Activated CD4-positive, alpha-beta T cell treated with anti-CD3 and anti-CD28 coated beads for 48 hours (primary cell): ENCODE measurements around the gene FBXL15.

Experiments
- DNase-seq: peaks from one replicate; pipeline ENCODE4 v3.0.0-alpha.2; 2020

The FBXL15 gene

DNA sequence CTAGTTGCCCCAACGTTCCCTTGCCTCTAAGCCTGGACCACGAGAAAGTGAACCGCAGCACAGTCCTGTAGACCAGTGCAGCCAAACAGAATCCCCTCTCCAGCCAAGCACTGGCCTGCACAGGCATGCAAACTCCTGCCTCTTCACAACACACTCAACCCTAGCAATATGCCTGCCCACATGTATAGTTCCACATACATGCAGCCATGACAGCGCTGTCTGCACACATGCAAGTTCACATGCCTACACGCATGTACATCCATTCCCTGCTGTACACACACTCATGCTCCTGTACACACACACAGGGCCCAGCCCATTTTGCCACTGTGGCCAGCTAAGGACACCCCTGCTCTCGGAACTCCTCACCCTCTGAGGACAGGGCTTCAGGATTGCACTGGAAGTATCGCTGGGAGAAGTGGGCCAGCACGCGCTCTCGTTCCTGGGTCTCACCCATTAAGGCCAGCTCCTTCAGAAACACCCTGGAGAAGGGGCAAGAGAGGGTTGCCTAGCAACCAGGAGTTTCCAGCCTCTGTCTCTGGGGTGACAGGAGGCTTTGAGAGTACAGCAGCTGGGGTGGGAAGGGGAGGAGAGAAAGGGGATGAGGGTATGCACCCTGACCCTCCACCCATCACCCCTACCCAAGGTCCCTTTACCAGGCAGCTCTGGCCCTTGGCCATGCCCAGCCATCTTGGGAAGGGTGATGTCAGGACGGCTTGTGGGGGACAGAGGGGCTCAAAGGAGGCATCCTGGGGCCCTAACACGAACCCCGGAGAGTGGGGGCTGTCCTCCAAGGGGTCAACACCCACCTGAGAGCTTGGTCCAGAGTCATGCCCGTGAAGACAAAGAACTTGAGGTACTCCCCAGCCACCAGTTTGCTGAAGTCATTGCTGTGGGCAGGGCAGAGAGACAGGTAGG is 9.0 kb upstream of the FBXL15 start:
- DNase-seq = no peak

DNA sequence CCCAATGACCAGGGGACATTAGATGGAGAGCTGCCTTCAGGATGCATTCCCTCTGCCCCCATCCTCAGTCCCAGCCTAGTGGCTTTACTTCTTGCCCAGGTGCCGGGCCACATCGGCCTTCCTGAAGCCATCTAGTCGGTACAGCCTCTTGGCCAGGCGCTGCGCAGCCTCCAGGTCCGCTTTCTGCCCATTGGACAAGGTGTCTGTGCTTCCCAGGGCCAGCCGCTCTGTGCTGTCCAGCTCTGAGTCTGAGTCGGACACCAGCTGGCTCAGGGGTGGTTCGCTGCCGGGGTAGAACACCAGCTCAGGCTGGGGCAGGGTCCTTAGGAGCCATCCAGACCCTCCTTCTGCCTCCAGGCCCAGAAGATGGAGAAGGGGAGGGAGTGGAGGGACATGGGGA is 8.3 kb upstream of the FBXL15 start:
- no peak for DNase-seq

DNA sequence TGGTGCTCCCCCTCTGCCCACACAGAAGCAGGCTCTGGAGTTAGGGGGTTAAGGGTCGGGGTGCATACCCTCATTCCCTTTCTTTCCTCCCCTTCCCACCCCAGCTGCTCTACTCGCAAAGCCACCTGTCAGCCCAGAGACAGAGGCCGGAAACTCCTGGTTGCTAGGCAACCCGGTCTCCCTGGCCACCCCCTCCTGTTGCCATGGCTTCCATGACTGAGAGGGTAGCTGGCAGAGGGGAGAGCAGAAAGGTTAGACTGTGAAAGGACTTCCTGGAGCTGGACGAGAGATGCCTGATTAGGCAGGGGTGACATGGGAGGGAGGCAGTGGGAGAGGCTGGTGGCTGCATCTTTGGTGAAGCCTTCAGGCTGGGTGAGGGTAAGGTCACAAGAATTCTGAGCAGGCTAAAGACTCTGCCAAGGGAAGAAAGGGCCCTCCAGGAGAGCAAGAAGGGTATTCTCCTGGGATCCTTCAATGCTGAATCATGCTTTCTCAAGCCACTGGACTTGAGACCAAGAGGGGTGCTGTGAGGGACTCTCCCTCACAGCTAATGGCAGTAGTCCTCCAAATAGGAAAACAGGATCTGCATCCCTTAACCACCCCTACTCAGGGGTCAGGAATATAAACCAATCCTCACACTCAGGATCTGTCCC is 7.5 kb upstream of the FBXL15 start:
- DNase-seq = peak; percentile 63

DNA sequence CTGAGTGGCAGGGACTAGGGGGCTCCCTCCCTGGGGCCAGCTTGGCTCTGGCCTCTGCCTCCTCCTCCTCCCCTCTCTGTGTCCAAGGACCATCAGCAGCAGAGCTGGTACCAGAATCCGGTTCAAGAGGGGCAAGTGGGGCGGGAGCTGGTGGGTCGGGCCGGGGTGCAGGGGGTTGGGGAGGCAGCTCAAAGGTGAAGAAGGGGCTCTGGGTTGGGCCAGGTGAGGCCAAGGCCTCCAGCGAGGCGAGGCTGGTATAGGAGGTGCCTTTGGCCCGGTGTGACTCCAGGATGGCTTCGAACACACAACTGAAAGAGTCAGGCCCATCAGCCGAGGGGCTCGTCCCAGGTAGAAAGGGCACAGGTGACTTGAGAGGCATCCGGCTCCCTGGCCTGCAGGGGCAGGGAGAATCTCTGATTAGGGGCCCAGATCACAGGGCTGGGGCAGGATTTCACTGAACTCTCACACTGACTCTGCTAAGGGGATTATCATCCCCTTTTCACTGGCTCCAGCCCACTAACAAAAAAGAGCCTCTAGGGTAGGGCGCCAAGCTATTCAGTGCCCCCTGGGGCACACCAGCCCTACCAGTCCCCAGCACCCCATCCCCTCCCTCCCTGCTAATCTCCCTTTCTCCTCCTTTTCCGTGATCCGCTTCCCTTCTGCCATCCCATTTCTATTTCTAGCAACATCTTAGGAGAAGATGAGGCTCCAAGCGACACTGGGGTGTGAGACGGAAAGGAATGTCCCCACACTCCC is 6.7 kb upstream of the FBXL15 start:
- no peak for DNase-seq

DNA sequence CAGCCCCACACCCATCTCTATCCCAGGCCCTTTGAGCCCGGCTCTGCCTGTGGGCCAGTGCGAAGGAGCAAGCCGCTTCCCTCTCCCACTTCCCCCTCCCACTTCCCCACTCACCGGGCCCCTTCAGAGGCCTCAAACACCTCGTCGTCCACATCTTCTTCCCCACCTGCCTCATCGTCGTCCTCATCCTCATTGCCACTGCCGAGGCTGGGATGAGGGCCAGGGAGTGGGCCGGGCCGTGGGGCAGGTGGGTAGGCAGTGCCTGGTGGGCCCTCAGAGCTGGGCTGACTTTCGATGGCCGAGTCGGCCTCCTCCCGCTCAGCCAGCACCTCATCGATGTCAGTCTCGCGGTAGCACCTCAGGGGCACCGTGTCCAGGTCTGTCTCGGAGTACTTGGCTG is 5.9 kb upstream of the FBXL15 start:
- DNase-seq = no peak

DNA sequence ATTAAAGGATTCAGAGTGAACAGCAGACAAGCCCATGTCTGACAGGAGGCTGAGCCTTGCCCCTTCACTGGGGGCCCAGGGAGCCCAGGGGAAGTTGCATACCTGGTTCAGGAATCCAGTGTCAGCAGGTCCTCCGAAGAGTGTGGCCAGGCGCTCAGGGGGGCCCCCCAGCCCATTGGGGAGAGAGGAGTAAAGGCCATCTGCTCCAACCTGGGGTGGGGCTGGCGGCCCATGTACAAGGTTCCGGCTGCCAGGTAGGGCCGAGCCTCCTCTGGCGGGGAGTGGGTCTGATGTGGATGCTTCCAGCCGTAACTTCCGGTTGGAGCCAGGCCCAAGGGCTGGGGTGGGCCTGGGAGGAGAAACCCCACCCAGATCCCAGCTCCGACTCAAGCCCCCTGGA is 4.4 kb upstream of the FBXL15 start:
- no peak for DNase-seq

DNA sequence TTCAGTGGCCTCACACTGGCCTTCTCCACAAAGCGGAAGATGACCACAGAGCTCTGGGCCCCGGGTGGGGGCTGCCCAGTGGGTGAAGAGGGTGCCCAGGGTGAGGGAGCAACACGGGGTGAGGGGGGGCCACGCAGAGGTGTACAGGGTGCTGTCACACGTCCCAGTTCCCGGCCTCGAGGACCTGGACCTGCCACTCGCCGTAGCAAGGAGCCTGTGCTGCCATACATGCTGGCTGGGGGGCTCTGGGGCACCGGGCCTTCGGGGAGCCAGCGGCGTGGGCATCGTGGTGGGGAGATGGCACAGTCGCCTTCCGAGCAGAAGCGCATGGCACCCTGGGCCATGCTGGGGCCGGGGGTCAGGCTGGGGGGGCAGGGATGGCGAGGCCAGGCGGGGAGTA is 3.9 kb upstream of the FBXL15 start:
- DNase-seq = no peak

DNA sequence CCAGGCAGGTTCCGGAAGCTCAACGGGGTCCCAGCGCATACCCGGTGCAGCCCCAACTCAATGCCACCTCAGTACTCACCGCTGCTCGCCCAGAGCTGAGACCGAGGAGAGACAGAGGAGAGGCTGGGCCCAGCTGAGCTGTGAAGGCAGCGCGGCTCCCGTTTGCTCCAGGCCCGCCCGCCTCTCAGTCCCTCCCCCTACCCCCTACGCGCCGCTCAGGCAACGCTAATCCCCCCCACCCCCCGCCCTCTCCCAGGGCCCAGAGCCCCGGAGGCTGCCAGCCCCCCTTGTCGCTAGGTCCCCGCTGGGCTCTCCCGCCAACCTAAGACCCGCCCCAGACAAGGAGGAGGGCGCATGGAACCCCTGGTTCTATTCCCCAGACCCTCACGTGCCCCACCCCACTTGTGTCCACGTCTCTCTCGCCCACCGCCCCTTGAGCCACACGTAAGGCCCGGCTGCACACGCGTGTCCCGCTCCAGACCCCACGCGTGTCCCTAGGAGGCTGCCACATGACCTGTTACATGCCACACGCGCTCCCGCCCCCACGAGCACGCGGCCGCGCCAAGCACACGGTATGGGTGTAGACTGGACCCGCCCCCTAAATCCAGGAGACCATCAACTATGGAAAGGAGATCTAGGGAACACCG is 1.9 kb upstream of the FBXL15 start, which contains the start of gene PSD:
PSD (minus strand) TSS at position 164 of the 647 bp plus-strand sequence. CDS start 1,747 bp downstream, outside the sequence.
- DNase-seq = no peak

DNA sequence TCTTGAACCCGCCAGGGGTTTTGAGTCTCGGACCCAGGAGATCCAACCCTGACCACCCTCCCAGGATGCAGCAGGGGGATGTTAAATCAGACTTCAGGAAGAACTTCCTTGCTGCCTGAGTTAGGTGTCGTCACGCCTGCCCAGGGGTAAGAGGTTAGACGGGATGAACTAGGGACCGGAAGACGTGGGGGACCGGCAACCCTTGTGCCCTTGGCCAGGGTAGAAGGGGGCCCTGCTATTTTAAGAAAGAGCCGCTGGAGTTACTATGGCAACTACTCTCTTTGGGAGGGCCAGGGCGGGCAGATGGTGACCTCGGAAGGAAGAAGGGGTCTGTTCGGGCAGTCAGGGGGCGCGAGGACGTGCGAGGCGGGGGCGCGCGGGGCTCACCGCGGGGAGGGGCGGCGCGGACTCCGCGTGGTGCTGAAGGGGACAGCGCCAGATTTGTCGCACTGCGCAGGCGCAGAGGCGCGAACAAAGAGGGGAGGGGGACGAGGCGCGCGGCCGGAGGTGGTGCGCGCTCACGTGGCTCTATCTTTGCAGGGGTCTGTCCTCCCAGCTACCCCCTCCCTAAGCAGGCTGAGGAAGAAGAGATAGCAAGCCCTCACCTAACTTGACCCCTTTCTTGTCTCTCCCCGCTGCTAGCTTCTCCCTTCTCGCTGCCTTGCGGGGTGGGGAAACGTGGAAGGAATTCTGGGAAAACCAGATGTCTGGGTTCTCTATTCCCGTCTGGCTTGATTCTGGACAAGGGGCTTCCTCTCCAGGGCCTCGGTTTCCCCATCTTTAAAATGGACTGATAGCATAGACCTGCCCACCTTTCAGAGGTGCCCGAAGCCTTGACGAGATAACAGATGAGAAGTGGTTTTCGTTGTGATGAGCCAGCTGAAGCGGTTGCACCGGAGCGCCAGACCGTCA is 1.1 kb upstream of the FBXL15 start:
- peak; percentile 76 for DNase-seq

DNA sequence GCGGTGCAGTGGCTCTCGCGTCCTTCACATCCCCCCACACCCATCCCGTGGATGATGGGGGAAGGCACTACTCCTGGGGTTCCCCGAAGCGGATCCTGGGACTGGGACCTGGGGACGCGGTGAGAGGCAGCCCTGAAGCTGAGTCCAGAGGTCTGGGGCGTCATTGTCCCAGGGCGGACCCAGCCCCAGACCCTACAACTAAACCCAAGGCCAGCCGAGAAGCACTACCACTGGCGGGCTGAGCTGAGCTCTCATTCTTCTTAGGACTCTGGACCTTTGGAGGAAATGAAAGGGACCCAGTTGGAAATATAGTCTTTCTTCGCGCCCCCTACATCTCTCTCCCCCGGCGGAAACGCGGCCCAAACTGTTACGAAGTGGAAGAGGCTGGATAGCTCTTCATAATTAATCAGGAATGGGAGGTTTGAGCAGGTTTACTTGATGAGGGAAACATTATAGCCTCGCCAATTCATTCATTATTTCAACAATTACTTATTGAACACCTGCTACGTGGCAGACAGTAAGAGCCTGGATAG is 389 bp upstream of the FBXL15 start:
- no peak for DNase-seq

DNA sequence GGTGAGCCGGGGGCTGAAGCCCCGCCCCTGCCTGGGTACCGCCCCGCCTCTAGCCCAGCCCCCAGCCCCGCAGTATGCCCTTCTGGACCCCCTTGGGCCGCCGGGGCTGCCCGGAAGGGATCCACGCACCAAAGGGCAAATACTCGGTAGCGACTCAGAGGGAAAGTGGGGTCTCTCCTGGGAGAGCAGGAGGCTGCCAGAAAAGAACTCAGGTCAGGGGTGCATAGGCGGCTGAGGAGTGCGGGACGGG is 796 bp downstream of the FBXL15 start:
- no peak for DNase-seq

DNA sequence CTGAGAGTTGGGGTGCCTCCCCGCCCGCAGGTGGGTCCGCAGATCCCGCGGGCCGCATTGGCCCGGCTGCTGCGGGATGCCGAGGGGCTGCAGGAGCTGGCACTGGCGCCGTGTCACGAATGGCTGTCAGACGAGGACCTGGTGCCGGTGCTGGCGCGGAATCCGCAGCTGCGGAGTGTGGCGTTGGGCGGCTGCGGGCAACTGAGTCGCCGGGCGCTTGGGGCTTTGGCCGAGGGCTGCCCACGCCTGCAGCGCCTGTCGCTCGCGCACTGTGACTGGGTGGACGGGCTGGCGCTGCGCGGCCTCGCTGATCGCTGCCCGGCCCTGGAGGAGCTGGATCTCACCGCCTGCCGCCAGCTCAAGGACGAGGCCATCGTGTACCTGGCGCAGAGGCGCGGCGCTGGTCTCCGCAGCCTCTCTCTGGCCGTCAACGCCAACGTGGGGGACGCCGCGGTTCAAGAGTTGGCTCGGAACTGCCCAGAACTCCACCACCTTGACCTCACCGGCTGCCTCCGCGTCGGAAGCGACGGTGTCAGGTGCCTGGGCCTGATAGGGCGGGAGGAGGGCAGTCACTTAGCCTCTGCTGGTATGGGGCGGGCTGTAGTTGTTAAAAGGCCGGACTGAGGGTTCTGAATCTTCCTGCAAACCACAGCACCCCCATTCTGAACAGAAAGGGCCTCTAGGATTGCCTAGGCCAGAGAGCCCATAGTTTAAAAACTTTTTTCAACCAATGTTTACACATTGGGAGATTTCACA is 1.3 kb downstream of the FBXL15 start:
- DNase-seq = no peak

DNA sequence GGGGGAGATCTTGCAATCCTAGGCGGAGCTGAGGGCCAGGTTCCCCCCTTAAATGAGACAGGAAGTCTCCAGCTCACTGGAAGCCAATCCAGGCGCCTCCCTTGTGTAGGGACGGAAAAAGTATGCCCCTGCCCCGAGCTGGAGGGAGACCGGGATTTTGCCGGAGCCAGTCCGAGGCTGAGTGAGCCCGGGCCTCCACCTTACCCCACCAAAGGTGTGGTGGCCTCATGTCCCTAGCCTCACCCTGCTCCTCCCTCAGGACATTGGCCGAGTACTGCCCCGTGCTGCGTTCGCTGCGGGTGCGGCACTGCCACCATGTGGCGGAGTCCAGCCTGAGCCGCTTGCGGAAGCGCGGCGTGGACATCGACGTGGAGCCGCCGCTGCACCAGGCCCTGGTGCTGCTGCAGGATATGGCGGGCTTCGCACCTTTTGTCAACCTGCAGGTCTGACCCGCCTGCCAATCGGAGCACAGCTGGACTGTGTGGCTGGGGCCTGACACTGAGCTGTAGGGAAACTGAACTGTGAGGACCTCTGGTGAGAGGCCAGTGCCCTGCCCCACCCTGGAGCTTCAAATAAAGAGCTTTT is 2.0 kb downstream of the FBXL15 start:
- DNase-seq = peak; percentile 67

DNA sequence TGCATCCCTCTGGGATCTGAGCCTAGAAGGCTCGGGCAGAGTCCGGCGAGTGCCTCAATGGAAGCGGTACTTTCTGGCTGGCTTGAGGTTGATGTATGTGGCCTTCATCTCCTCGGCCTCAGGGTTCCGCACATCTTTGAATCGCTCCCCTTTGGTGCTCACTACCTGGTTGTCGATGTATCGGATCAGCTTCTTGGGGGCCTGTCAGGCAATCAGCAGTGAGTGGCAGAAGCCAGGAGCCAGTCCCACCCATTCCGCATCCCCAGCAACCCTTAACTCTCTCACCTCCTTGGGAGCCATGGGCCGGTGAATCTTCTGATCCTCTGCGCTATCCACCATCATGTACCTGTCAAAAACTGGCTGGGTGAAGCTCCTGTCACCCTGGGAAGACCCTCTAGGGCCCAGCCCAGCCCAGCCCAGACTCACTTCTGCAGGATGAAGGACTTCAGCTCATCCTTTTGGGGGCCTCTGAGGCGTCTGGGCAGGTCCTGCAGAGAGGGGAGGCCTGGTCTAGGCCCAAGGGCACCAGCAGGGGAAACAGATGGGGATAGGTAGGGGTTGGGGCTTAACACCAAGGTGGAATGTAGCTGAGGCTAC is 2.8 kb downstream of the FBXL15 start:
- no peak for DNase-seq

DNA sequence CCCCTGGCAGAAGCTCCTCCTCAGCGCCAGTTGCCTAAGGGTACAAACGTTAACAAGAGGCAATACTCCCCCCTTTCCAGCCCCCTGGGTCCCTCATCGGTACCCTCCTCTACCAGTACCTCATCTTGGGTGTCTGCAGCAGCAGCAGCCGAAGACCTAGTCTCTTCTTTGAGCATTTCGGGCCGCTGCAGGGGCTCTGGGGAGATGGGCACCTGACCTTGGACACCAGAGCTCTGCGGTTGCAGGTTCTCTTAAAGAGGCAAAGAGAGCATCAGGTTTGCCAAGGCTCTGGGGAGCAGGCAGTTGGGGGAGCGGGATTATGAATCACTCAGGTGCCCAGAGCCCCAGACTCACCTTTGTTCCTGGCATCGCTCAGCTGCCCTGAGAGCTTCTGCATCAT is 3.5 kb downstream of the FBXL15 start:
- no peak for DNase-seq

DNA sequence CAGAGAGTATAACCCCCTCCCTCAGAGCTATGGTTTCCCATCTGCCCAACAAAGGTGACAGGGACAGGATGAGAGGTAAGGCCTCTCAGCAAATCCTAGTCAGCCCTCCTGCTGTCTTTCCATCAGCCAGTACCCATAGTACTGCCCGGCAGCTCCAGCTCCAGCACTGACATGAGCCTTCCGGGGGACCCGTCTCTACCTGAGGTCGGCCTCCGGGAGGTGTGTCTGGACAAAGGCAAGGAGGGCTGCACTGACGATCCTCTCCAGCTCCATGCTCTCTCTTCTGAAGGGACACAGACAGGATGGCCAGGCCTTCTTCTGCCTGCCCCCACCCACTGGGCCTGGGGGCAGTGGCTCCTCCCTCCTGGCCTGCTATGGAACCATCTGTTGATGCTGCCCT is 4.3 kb downstream of the FBXL15 start:
- no peak for DNase-seq

DNA sequence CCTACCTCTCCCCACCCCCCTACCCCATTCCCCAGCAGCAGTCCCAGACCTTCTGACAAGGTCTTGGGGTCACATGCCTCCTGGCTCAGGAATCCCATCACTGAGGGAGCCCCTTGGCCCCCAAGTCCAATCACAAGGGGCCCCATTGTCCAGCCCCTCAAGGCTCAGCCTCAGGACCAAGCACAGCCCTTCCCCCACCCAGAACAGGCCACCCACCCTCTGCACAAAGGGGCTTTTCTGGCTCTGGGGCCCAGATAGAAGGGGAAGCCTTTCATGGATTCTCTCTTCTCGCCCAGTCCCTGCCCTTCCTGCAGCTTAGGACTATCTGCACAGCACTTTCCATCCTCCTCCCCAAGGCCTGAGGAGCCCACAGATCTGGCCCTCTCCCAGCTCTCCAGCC is 4.8 kb downstream of the FBXL15 start:
- DNase-seq = no peak

DNA sequence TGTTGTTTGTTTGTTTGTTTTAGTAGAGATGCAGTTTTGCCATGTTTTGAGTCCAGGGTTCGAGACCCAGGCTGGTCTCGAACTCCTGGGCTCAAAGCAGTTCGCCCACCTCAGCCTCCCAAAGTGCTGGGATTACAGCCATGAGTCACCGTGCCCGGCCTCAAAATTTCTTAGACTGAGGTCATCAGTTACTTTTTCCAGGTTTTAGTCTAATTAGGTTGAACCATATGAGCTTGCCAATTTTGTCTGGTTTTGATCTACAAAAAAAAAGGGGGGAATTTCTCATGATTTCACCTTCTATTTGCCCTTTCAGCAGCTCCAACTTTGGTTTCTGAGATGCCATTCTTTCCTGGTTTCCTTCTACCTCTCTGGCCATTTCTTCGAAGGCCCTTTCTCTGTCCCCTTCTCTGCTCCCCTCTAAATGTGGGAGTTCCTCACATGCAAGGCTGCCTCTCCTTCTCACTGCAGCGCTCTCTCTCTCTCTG is 6.2 kb downstream of the FBXL15 start:
- DNase-seq = no peak

DNA sequence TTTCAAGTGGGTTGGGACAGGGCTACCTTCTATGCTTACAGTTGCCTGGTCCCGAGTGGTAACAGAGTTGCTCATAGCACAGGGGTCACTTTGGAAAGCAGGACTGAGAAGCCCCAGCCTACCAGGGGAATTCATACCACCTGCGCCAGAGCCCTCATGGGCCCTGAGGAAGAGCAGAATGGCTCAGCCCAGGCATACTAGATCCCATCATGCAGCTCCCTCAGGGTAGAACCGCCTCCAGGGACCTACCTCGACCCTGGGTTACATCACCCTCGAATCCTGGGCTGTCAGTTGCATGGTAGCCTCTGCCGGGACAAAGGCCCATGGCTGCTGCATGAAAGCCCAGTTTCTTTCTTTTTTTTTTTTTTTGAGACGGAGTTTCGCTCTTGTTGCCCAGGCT is 8.8 kb downstream of the FBXL15 start:
- DNase-seq = no peak

DNA sequence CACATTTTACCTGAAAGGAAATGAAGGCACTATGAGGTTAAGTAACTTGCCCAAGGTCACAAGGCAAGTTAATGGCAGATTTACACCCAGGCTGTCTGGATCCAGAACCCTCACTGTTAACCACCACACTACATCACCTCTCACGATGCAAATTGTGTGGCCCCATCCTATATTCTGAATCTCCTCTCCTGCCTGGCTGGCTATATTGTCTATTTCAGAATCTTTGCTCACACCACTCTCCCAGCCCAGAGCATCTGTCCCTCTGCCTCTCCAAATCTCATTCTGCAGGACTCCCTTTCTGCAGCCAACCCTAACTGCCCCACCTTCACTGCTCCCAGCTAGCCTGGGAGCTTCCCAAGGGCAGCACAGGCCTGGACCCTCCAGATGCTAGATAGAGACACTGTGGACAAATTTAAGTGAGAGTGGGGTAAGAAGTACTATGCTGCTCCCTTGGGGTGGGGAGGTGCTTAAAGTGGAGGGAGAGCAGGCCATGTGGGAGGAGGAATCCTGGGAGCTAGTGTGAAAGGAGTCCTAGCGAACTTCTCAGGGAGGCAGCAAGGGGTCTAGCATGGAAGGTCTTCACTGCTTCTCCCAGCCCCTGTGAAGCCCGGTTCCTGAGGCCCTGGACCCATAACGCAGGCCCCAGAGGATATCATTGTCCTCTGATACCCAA is 11.0 kb downstream of the FBXL15 start:
- DNase-seq = no peak
